Stimulated activated CD4-positive, alpha-beta T cell treated with anti-CD3 and anti-CD28 coated beads, TNF-alpha, amount 100 ng/mL, for 48 hours (primary cell): ENCODE measurements around the gene NEMF.
"Not testable (repeated sequence)": the region's sequence is repeated elsewhere in the genome, so short reads cannot be mapped to it uniquely, and the experiment has no call there.

Experiments
- DNase-seq, 3 donors: peaks; one replicate each; pipeline ENCODE4 v3.0.0-alpha.2; 2020; ENCODE audit warnings: low read depth in 3 of 3

The NEMF gene

DNA sequence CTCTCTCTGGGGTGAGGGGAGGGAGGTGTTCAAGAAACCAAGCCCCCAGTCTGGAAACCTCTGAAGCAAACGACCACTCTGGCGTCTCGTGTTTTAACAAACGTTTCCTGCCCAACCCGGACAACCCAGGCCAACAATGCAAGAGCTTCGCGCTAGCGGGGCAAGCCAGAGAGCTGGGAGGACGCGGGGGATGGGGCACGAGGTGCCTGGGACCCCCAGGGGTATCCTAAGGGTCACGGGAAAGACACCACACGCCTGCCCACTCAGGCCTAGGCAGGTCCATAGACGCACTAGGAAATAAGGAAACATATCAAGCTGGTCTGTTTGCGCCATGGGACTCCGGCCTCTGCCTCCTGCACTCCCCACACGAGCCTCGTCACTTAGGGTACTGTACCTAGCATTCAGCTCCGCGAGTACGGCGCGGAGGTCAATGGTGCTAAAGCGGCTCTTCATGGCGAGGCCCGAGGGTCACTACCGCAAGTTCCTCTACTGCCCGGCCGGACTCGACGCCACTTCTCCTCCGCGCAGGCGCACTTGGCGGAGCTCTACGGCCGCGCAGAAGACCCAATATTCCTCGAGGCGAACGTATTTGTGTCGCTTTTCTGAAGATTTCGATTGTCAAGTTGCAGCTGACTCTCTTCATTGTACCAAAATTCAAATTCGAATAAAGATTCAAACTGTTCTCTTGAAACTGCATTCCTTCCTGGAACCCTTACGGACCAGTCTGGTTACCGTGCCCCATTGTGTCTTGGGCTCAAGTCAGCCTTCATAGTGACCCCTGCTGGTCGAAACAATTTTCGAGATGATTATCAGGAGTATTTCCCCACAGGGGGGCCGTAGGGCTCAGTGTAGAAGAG lies at the start of gene NEMF:
TSS of gene NEMF (minus strand) at position 488 of the 857 bp plus-strand sequence. CDS start at position 453, 35 bp downstream.
- peak; percentile 48 to 83 (median 65) for DNase-seq

- no peak for DNase-seq
These were observed 48.4 kb upstream of the NEMF start for GRCh38 chr14:49900973-49901372.

- DNase-seq, result no peak
These were observed 45.9 kb upstream of the NEMF start for GRCh38 chr14:49898485-49898884.

GRCh38 chr14:49897965-49898364 lies 45.4 kb upstream of the NEMF start:
- DNase-seq, result no peak

GRCh38 chr14:49897414-49897813 lies 44.8 kb upstream of the NEMF start:
- no peak for DNase-seq

- DNase-seq, result no peak
These were observed 44.4 kb upstream of the NEMF start for GRCh38 chr14:49896966-49897365.

GRCh38 chr14:49896272-49896671 lies 43.7 kb upstream of the NEMF start:
- DNase-seq, result not testable (repeated sequence)

- no peak for DNase-seq
These were observed 42.9 kb upstream of the NEMF start for GRCh38 chr14:49895480-49895879.

- DNase-seq, result not testable (repeated sequence)
These were observed 41.9 kb upstream of the NEMF start for GRCh38 chr14:49894214-49895107.

DNA sequence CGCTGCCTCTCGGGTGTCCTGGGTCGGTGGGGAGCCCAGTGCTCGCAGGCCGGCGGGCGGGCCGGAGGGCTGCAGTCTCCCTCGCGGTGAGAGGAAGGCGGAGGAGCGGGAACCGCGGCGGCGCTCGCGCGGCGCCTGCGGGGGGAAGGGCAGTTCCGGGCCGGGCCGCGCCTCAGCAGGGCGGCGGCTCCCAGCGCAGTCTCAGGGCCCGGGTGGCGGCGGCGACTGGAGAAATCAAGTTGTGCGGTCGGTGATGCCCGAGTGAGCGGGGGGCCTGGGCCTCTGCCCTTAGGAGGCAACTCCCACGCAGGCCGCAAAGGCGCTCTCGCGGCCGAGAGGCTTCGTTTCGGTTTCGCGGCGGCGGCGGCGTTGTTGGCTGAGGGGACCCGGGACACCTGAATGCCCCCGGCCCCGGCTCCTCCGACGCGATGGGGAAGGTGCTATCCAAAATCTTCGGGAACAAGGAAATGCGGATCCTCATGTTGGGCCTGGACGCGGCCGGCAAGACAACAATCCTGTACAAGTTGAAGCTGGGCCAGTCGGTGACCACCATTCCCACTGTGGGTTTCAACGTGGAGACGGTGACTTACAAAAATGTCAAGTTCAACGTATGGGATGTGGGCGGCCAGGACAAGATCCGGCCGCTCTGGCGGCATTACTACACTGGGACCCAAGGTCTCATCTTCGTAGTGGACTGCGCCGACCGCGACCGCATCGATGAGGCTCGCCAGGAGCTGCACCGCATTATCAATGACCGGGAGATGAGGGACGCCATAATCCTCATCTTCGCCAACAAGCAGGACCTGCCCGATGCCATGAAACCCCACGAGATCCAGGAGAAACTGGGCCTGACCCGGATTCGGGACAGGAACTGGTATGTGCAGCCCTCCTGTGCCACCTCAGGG lies 41.0 kb upstream of the NEMF start:
- DNase-seq, result peak; percentile 74 to 78 (median 76)

DNA sequence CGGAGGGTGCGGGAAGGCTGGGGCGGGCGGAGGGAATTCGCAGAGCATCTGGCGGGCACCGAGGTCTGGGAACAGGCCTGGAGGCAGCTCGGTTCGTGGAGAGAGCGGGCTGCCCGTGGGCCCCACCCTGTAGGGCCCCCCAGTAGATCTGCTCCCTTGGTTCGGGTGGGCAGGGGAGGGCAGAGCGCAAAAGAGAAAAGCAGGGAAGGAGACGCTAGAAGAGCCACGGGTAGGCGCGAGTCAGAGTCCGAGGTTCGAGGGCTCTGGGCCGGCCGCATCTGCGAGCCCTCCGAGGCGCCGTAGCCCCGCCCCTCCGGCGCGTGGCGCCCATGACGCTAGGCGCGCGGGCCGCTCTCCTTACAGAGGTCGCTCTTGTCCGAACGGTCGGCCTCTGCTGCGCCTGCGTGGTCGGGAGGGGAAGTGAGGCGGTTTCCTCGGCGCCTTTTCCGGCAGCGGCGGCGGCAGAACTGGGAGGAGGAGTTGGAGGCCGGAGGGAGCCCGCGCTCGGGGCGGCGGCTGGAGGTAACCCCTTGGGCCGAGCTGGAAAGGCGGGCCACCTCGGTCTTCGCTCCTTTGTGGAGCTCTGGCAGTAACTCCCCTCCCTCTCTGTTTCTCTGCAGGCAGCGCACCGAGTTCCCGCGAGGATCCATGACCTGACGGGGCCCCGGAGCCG lies 40.2 kb upstream of the NEMF start, which contains the start of gene ARF6:
TSS of gene ARF6 (plus strand) at position 447 of the 673 bp plus-strand sequence. CDS start 655 bp downstream, outside the sequence.
- DNase-seq, result peak; percentile 94 to 95 (median 94)

- peak in 2 of 3 donors; percentile 29 to 44 for DNase-seq
These were observed 39.7 kb upstream of the NEMF start for GRCh38 chr14:49892301-49892635.

- no peak for DNase-seq
These were observed 35.7 kb upstream of the NEMF start for GRCh38 chr14:49888293-49888692.

- no peak for DNase-seq
These were observed 33.9 kb upstream of the NEMF start for GRCh38 chr14:49886523-49886922.

- DNase-seq, result no peak
These were observed 30.5 kb upstream of the NEMF start for GRCh38 chr14:49882826-49883694.

DNA sequence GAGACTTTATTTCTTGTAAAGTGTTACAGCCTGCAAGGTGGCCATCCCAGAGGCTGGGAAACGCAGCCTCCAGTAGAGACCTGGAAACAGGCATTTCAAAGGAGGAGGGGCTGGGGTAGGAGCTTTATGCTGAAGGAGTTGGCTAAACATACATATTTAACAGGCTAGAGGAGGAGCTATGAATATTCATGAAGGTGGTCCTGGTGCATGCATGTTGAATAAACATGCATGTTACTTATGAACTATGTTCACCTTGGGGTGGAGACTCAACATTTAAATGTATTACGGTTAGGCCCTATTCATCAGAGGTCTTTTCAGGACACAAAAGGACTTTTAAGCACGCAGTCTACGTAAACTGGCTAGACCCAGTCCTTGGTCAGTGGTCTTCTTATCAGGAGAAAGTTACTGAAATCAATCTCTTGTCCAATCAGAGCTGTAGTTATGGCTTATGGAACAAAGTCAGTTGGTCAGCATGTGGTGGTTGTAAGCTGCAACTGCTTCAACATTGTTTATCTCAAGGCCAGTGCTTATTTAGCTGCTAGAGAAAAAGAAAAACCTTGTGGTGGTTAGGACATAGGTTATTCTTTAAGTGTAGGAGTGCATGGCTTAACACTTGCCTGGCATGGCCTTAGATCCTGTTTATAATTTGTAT lies 28.9 kb upstream of the NEMF start:
- no peak for DNase-seq

- DNase-seq, result no peak
These were observed 27.9 kb upstream of the NEMF start for GRCh38 chr14:49880267-49881064.

DNA sequence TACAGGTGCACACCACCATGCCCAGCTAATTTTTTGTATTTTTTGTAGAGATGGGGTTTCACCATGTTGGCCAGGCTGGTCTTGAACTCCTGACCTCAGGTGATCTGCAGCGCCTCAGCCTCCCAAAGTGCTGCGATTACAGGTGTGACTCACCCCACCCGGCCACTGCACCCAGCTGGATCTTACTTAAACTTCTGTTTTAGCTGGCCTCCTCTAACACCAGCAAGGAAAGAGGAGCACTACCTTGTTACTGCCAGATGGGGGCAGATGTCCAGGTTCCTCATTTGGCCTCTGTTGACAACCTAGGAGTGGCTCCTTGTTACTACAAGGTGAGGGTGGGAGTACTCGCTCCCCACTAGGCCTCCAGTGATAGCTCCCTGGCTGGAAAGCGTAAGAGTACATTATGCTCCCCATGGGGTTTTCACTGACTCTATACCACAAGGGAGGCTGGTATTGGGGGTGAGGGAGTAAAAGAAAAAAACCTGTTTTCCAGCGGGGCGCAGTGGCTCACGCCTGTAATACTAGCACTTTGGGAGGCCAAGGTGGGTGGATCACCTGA lies 27.1 kb upstream of the NEMF start:
- peak in 2 of 3 donors; percentile 60 to 70 for DNase-seq
